HEK293T (cell line): Measurements from ENCODE around the gene DVL2.

ENCODE experiments used
- CTBP1 ChIP-seq: fragments of 450-650 bp; IDR thresholded peaks from 2 replicates; pipeline ENCODE4 v1.6.1; 2016; ENCODE audit warnings: borderline replicate concordance
- FOXK2 ChIP-seq: fragments of 450-650 bp; IDR thresholded peaks from 2 replicates; pipeline ENCODE4 v1.6.1; 2016; ENCODE audit warnings: mild to moderate bottlenecking
- FOXM1 ChIP-seq: fragments of 450-650 bp; IDR thresholded peaks from 2 replicates; pipeline ENCODE4 v1.6.1; 2017; ENCODE audit warnings: mild to moderate bottlenecking, borderline replicate concordance
- HDGF ChIP-seq: fragments of 450-650 bp; IDR thresholded peaks from 2 replicates; pipeline ENCODE4 v1.6.1; 2017; ENCODE audit warnings: antibody characterized with exemption, borderline replicate concordance
- SUZ12 ChIP-seq: fragments of 450-650 bp; IDR thresholded peaks from 2 replicates; pipeline ENCODE4 v1.6.1; 2016; ENCODE audit warnings: mild to moderate bottlenecking
- TARDBP ChIP-seq: fragments of 450-650 bp; IDR thresholded peaks from 2 replicates; pipeline ENCODE4 v1.6.1; 2016

GRCh38 chr17:7226721-7227710 is 7.3 kb downstream of the DVL2 start:
- TF ChIP-seq HDGF: no peak
- TF ChIP-seq FOXK2: no peak
- TF ChIP-seq CTBP1: no peak
- TF ChIP-seq FOXM1: no peak
- TF ChIP-seq TARDBP: no peak
- no peak for TF ChIP-seq SUZ12
